AG09309 (cell line): Measurements from ENCODE around the gene TCL1A.

Experiments used
- DNase-seq: peaks from one replicate; pipeline ENCODE4 v3.0.0-alpha.2; 2010; ENCODE audit warnings: low read depth
- H3K4me3 ChIP-seq: 2 replicates; pipeline ENCODE4 v1.5.1; 2011; ENCODE audit warnings: mild to moderate bottlenecking, low read depth, low read length, moderate library complexity; ENCODE audit not compliant: control insufficient read depth
- CTCF ChIP-seq: IDR thresholded peaks from 2 replicates; pipeline ENCODE4 v1.5.1; 2011; ENCODE audit warnings: mild to moderate bottlenecking, low read depth, low read length, inconsistent platforms; ENCODE audit not compliant: insufficient read depth, control insufficient read depth; ENCODE audit errors: missing control alignments

TCL1A gene

GRCh38 chr14:95707327-95707726, 6.6 kb downstream of the TCL1A start:
- H3K4me3 ChIP-seq: no peak overlapping the region
- no peak for TF ChIP-seq CTCF
- DNase-seq: no peak

GRCh38 chr14:95705518-95705917, 8.4 kb downstream of the TCL1A start:
- TF ChIP-seq CTCF: no peak
- no peak for DNase-seq

GRCh38 chr14:95703805-95704204, 10.1 kb downstream of the TCL1A start:
- H3K4me3 ChIP-seq: no peak overlapping the region
- DNase-seq: no peak
- no peak for TF ChIP-seq CTCF

More at GRCh38 chr14:95705518-95705917, 8.4 kb downstream of the TCL1A start:
- no peak overlapping the region for H3K4me3 ChIP-seq

GRCh38 chr14:95703341-95703740, 10.6 kb downstream of the TCL1A start:
- H3K4me3 ChIP-seq: no peak overlapping the region
- DNase-seq: no peak
- no peak for TF ChIP-seq CTCF

GRCh38 chr14:95701846-95702221, 12.1 kb downstream of the TCL1A start:
- TF ChIP-seq CTCF: no peak
- DNase-seq: no peak

GRCh38 chr14:95700221-95700976, 13.5 kb downstream of the TCL1A start:
- no peak overlapping the region for H3K4me3 ChIP-seq
- no peak for TF ChIP-seq CTCF
- no peak for DNase-seq

More at GRCh38 chr14:95701846-95702221, 12.1 kb downstream of the TCL1A start:
- H3K4me3 ChIP-seq: no peak overlapping the region

- no peak for DNase-seq
- H3K4me3 ChIP-seq: no peak overlapping the region
- no peak for TF ChIP-seq CTCF
These were observed 14.5 kb downstream of the TCL1A start for GRCh38 chr14:95699412-95699811.
